Mucosa of gallbladder (tissue), 1 donor: ENCODE measurements around the gene KLF11. TPM values are rescaled to one million over a fixed set of nuclear protein-coding genes. Genes with fewer than 3 reads are reported as not detected.
A peak's percentile ranks its signal among the peaks of the same experiment; 100 is the strongest.
"Not testable (repeated sequence)": the region's sequence is repeated elsewhere in the genome, so short reads cannot be mapped to it uniquely, and the experiment has no call there.

ENCODE experiments used
- DNase-seq: peaks from one replicate; pipeline ENCODE4 v3.0.0-alpha.2; 2020; ENCODE audit warnings: low spot score
- total RNA-seq: library from RNA; stranded (reverse); gene quantifications from one replicate; pipeline ENCODE4 v1.2.1, GENCODE V29; 2021
- donor health status: DM: no; HTN: no; CAD: no.

KLF11 gene
- total RNA-seq, 1 donor from 2014 or later: 22.8 TPM

DNA sequence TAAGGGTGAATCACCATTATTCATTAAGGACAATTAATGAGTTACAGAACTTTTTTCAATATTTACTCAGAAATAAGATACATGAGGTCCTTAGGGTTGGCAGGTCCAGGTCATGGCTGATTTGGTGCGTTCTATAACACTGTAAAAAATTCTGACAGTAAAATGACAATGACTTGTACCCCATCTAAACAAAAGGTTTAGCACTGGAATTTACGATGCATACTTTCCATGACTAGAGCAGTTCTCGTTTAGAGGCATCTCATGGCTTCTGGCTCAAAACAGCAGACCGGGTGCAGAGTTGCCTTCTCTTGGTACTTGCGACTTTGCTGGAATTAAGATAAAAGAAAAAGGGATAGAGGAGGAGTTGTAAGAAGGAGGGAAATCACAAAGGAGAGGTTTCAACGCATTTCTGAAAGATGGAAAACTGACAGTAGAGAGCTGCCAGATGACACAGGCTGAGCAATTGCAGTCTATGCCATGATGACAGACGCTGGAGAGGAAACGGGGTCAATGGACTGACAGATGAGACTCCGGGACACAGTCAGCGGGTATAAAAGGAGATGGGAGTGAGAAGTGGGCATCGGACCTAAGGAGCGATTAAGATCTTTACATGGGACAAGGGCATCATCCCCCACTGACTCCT, 41.0 kb downstream of the KLF11 start:
- DNase-seq: no peak

- no peak for DNase-seq
Measured at GRCh38 chr2:10085043-10085667, 41.8 kb downstream of the KLF11 start.

DNA sequence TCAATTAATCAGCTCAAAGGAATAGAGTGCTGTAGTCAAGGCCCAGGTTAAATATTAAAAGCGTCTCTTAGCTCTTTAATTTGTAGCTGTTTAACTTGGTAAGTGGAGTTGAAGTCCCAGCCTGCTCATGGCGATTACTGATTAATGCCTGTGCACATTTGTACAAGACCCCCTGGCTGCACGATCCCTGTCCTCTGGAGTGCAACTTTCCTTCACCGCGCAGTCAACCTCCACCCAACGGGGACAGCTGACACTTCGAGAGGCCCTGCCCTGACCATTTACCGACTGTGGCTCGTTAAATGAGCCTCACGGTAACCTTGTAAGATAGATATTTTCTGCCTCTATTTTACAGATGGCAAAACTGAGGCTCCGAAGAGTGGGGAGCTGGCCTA, 42.3 kb downstream of the KLF11 start:
- no peak for DNase-seq

DNA sequence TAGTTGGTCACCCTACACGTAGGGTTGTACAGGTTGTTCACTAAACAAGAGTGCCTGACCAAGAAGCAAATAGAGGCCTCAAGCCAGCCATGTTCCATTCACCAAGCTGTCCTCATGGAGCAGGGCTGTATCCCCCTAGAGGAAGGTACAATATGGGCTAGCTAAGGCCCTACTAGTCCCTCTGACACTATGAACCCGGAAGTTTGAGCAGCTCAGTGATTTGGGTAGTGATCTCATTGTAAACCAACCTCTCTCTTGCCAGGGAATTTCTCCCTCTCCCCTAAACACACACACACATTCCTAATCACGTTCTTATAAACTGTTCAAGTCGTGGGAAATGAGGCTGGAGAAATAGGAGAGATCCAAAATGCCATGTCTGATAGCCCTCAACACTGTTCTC, 43.6 kb downstream of the KLF11 start:
- DNase-seq: no peak

- no peak for DNase-seq
Measured at GRCh38 chr2:10087360-10087759, 44.0 kb downstream of the KLF11 start.

DNA sequence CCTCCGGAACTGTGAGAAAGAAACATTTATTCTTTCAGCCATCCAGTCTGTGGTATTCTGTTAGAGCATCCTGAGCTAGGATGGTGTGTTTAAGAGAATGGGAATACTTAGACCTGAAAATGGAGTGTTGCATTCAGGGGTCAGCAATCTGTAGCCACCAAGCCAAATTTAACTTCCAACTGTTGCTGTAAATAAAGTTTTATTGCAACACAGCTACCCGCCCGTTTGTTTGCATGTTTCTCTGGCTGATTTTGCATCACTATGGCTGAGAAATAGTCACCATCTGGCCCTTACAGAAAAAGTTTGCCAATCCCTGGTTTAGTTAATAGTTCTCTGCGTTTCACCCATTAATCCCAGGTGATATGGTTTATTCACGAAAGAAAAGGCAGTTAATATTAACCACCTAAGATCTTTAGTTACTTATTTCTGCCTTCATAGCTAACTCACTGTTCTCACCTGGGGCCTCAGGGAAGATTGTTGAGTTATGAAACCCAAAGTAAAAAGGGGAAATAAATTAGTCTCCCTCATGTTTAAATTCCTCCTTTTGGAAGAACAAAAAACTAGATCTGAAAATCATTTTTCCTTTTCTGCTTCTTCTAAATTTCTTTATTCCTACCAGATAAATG, 46.3 kb downstream of the KLF11 start:
- DNase-seq: no peak

GRCh38 chr2:10091182-10091888, 48.0 kb downstream of the KLF11 start:
- DNase-seq: peak; percentile 54

DNA sequence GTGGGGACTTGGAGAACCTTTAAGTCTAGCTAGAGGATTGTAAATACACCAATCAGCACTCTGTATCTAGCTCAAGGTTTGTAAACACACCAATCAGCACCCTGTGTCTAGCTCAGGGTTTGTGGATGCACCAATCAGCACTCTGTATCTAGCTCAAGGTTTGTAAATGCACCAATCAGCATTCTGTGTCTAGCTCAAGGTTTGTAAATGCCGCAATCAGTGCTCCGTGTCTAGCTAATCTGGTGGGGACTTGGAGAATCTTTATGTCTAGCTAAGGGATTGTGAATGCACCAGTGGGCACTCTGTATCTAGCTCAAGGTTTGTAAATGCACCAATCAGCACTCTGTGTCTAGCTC, 48.5 kb downstream of the KLF11 start:
- not testable (repeated sequence) for DNase-seq

DNA sequence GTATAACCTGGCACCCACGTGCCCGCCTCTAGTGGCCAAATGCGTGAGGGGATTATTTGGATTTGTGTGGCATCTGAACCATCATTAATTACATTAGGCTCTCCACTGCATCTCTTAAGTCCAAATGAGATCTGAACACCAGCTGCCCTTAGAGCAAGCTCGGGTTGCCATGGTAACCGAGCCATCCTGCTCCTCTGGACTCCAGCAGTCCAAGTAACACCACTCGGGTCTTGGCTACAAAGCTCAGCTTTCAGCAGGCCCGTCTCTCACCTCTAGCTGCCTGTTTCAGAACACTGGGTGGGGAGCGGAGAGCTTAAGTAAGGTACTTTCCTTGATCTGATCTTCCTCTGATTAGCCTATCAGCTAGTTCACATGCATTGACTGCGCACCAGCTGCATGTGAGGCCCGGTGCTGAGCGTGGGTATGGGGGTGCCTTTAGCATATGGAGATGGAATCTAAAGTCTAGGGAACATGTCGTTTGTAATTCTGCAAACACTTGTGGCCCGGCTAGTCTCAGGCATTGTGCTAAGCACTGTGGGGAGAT, 51.0 kb downstream of the KLF11 start:
- no peak for DNase-seq

DNA sequence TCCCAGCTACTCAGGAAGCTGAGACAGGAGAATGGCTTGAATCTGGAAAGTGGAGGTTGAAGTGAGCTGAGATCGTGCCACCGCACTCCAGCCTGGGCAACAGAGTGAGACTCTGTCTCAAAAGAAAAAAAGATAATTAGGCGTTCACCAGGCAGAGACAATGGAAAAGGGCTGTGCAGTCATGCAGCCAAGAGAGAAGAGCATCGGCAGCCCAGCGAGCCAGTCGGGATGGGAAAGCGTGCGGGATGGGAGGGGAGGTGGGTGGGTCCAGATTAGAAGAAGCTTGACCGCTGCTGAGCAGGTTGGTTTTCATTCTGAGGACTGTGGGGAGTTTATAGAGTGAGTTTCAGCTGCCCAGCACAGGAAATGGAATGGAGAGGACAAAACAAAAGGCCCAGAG, 51.8 kb downstream of the KLF11 start:
- no peak for DNase-seq

- no peak for DNase-seq
Measured at GRCh38 chr2:10096641-10097040, 53.3 kb downstream of the KLF11 start.

DNA sequence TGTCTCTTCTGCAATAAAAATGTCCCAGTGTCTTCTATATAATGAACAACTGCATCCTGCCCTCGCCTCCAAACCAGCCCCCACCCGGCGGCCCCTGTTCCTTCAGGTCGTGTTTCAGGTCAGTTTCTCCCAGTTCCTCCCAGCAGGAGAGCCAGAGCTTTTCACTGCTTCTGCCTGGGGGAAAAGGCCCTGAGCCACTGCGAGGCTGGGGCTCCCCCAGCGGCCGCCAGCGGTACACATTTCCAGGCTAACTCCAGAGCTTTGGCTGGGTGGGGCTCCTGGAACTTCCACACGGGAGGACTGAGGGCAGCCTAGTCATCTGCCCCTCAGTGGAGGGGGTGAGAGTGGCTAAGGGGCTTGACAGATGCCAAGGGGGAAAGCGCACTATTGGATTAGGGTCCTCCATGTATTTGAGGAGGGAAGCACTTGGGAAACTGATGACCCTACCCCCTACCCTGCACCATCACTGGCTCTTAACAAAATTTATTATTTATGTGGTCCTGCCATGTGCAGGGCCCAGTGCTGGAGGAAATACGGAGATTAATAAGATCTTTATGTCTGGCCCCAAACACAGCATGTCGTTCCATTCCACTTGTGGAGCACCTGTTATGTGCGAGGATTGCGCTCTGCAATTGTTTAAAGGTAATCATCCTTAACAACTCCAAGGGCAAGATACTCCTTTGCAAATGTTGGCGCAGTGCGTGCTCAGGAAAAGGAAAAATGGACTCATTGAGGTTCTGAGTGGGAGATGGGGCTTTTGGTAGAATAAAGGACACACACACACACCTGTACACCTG, 54.2 kb downstream of the KLF11 start:
- peak; percentile 62 for DNase-seq

DNA sequence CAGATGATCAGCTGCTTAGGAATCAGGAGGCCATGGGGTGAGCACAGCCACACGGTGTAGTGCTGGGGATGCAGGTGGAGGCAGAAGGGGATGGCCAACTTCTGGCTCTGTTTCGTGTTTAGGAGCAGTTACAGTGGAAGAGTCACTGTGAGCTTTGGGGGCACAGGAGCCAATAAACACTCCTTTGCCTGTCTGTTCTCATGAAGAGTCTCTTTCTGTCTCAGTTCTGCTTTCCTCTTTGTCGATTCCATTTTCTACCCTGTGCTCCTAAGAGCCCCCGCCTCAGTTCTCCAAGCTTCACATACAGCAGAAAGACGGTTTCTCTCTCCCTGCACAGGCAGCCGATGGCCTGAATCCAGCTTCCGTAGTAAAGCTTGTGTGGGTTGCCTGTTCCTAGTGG, 58.1 kb downstream of the KLF11 start:
- no peak for DNase-seq

DNA sequence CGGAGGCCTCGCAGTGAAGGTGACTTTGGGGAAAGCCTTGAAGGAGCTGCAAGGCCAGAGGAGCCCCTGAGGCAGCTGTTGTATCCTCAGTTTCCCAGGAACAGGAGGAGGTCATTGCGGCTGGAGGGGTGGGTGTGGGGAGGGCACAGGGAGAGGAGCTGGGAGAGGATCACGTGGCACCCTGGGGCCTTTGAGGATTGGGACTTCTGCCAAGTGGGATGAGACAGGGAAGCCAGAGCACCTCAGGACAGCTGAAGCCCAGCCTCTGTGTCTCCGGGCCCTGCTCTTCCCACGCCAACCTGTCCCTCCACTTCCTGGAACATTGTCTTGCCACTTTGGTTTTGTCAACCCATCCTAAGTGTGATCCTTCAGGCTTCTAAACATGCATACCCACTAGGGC, 59.8 kb downstream of the KLF11 start:
- no peak for DNase-seq

Other genes starting within 250 kb of the KLF11 start
- 14.8 TPM for gene TAF1B, start 200.1 kb upstream of the KLF11 start, total RNA-seq
- 7.2 TPM for gene GRHL1, start 91.9 kb upstream of the KLF11 start, total RNA-seq
- gene CYS1, start 36.9 kb downstream of the KLF11 start, total RNA-seq: 27.8 TPM
- 5.4 TPM for gene RRM2, start 79.2 kb downstream of the KLF11 start, total RNA-seq